ENCODE measurements around the gene NTRK2.

The NTRK2 gene

DNA sequence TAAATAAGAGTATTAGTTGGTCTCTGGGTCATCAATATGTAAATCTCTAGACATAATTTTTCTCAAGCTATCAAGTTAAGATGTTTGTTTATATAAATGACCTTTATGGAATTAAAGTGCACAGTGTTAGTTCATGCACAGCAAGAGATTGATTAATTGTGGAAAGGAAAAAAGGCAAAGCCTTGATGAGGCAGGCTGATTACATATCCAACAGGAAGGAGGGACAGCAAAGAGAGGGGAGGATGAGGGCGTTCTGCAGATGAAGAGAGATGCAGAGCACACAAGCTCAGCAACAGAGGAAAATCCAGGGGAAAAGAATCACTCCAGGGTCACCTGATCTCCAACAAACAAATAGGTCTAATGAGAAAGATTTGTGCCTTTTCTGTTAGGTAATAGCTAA, 16.5 kb downstream of the NTRK2 start:
- DNase-seq = no peak

DNA sequence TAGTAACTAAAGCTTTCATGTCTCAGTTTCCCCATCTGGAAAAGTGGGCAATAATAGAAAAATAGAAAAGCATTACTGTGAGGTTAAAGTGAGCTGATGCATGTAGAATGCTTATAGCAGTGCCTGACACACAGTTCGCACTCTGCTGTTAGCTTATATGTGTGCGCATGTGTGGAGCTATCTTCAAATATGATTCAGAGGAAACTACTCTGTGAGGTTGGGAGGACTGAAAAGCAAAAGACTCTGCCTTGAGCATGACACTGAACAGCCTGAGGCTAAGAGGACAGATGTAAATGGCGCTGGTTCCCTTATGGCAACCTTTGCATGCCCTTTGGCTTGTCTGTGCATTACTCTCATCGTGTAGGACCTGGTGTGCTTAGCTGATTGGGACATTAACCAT, 19.4 kb downstream of the NTRK2 start:
- no peak for DNase-seq

DNA sequence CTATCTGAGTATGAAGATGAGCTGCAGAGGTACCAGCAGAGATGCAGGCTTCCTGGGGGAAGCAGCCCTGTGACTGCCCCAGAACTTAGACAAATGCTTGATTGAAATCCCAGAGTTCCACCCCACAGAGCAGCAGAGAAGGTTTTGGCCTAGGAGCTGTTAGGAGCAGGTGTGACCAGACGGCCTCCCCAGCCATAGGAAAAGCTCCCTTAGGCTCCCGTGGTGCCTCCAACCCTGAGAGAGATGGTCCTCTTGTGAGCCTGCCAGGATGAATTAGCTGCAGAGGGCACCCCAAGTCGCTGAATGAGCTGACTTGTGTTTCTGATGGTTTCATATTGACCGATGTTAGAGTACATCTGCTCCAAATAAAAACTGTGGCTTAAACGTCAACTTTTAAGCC, 22.1 kb downstream of the NTRK2 start:
- no peak for DNase-seq

DNA sequence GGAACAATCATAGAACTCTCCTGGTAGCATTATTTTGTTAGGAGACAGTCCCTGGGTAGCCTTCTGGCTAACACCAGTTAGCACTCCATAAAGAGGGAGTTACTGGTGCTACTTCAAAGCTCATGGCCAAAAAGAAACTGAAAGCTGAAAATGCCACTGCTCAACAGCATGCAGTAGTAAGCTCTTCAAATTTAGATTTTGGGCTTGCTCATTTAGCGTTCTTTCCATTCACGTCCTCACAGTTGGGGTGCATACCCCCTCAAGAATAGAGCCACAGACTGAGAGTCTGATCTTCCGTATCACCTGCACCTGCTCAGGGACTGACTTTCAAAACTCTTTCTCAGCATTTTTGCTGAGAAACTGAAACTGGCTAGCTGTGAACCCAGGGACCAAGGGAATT, 24.7 kb downstream of the NTRK2 start:
- DNase-seq = no peak

DNA sequence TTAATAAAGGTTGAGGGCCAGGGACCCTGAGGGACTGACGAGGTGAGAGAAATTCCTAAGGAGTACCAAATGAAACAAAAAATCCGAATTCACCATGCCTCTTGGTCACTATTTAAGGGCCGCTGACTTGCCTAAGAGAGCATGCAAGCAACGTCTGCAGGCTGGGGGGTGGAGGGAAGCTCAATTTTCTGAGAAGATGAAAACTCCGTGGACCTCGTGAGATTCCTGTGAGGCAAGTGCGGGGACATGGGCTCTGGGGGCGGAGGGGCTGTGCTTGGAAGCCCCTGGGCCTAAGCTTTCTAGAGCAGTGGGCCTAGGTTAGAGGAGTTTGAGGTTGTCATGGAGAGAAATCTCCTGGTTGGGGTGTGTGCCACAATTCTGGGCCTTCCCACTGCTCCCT, 27.5 kb downstream of the NTRK2 start:
- DNase-seq = no peak

DNA sequence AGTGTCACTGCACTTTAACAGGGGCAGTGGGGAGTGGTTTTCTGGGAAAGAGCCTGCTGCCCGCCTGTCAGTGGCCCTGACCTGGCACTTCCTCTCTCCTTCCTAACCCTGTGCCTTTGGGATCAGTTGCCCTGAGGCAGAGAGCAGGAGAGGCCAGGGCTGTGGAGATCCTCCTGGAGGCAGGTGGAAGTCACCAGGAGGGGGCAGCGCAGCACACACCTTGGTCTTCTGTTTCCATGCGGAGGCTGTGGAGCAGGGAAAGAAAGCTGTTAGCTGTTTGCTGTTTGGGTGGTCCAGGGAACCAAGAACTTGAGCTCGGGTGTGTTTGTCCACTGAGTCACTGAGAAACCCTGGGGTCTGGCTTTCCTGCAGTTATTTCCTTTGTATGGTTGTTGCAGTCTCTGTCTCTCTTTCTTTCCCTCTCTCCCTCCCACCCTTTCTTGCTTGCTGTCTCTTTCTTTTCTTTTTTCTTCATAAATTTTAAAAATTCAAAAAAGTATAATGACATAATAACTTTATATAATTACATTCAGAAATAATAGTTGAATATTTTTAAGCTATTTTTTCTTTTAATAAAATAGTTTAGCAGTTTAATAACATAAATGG, 28.1 kb downstream of the NTRK2 start:
- DNase-seq = peak; percentile 12

DNA sequence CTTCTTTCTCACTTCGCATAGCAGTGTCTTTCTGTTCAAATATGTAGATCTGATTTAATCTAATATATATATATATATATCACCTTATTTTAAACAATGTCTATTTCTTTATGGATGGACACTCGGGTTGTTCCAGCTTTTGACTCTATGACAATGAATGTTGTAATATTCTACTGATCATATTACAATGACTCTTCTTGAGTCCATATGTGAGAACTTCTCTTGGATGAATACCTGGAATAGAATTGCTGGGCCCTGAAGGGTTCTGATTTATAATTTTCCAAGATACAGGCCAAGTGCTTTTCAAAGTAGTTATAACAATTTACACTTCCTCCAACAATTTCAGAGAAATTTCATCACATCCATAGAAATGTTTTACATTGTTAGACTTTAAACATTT, 28.8 kb downstream of the NTRK2 start:
- no peak for DNase-seq

DNA sequence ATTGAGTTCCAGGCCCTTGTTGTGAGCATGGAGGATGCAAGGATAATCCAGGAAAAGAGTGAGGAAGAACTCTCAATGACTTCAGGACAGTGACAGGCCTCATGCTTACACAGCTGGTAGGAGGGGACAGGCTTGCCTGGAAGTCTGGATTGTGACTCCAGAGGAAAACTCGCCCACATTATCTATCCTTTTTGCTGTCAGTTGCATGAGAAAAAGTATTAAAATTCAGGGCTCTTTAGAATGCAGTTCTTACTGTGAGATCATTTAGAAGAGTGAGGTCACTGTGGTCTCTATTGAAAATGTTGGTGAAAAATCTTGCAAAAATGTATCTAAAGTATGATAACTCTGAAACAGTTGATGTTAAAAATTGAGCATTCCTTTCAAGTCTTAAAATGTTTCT, 30.5 kb downstream of the NTRK2 start:
- DNase-seq = no peak

DNA sequence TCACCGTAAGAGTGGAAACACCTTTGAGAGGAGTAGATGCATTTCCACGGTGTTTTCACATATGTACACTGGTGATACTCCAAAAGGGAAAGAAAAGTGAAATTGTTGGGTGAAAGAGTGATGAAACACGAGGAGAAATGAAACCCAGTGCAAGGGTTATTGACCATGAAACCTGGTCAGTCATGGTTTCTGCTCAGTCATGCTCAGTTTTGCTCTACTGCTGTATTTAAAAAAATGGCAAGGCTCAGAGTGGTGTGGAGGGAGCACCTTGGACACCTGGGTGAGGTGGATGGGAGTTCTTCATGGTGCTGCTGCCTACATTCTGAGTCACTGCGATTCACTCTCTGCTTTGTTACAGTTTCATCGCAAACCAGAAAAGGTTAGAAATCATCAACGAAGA, 32.3 kb downstream of the NTRK2 start:
- no peak for DNase-seq

DNA sequence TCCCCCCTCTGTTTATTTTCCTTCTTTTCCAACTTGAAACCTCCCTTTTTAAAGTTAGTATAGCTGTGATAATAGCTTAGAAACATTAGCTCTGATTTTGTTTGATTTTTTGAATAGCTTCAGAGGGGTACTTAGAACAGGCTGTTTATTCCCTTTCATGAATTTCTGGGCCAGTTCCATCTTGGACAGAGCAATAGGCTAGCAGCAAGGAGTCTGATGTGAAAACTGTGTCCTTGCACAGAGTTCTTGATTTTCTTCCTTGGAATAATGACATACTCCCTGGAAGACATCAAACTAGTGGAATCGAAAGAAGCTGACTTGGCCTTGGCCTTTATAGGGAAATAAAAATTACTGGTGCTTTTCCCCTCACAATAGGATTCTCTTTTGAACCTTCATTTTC, 32.9 kb downstream of the NTRK2 start:
- no peak for DNase-seq

DNA sequence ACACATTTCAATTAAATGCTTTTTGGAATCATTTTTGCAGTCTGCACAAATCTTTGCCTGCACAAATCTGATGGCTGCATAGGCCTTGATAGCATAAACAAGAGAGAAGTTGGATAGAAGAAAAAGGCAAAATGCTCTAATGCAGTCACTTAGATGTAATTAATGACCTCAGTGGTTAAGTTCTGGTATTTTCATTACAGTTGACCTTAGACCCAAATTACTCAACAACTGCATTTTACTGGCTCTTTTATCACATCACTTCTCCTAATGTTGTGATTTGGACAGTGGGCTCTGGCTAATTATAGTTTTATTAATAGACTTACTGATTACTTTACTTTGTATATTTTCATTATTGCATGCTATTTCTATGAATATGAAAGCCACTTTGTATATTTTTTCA, 34.3 kb downstream of the NTRK2 start:
- DNase-seq = no peak

DNA sequence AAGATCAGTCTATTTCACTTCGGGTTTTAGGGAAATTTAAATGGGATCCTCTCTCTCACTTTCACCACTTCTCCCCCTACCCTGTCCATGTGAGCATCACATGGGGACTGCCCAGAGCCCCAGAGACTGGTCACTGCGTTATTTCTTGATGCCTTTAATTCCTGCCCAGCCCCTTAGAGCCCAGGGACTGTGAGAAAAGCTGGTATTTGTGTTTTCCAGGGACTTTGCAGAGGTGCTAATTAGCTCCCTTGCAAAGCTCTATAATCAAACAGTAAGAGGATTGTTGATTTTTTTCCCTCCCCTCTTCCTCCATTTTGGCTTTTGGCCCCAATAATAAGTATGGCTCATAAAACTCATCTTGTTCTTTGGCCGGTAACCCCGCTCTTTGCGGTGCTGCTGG, 35.6 kb downstream of the NTRK2 start:
- peak; percentile 22 for DNase-seq

DNA sequence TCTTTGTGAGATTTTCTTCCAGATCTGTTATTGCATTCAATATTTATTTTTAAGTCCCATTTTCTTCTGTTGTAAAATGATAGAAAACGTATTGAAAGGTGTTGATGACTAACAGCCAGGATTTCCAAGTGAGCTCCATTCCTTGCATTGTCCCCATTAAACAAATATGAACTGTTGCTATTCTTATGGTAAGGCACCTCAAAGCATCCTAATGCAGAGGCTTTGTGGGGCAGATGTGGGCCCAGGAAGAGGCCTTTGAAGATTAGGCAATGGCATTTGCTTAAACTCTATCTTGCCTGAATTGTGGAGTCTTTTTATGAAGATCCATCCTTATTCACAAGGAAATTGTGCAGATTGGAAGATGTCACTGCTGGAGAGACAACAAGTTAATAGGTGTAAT, 38.9 kb downstream of the NTRK2 start:
- DNase-seq = no peak

DNA sequence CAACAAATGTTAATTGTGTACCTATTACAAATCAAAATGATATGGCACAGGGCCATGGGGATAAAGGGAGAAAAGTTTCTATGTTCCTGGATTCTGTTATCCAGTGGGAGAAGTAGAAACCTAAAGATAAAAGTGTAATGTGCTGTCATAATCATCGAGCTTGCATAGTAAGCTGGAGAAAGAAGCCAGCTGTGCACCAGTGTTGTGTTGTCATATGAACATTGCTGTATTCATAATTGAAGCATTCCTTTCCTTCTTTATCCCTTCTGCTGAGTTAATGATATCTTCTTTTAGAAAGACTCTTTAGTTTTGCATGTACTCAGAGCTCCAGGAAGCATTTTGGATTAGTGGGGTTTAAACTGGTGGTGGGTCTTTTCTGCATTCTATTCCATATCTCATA, 39.5 kb downstream of the NTRK2 start:
- no peak for DNase-seq

DNA sequence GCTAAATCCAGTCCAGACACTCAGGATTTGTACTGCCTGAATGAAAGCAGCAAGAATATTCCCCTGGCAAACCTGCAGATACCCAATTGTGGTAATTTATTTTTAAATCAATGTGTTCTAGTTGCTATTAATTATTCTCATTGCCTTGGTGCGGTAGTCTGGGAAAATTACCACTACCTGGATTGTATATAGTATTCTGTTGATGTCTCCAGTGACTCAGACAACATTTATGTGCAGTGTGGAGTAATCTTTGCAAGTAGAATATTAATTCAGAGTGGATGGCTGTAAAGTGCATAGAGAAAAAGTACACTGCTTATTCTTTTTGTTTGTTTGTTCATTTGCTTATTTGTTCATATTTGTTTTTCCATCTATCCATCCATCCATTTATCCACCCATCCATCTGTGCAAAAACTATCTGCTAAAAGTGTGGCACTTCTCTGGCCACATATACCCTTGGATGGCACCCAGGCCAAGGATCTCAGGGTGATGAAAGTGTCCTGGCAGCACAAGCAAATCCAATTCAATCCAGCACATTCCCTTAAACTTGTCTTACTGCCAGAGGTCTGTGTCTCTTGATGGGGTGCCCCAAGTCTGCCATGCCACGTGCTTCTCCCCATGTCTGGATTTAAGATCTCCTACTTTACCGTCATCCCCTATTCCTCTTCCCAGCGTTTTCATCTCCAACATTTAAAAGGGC, 41.3 kb downstream of the NTRK2 start:
- DNase-seq = no peak

DNA sequence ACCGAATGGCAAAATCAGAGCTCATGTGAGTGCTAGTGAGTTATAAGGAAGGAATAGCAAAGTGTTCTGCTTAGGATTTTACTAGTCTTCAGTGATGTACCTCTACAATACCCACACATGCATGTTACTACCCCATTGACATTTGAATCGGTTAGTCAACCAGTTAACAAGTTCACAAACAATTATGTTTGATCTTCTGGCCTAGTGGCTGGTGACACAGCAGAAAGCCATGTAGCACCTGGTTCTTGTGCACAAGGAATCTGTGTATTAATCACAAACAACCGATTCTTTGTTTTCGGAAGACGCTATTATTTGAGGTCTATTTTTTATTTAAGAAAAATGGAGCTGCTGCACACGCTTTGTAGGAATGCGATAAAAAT, 41.9 kb downstream of the NTRK2 start:
- DNase-seq = no peak

DNA sequence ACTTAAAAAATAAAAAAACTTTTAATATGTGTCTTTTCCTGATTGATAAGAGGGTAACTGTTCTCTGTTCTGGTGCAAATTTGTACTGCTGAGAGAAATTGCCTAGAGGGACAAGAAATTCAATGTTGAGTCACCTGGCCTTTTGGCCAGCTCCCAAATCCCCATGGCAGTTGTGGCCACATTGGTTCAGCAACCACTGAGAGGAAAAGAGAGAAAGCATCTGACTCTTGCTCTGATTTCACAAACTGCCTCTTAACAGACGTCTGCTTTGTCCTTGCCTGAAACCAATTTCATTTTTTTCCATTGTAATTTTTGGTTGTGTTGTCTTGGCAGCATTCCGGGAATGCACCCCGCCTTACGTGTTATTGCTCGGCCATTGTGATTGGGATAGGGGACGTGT, 42.4 kb downstream of the NTRK2 start:
- no peak for DNase-seq

DNA sequence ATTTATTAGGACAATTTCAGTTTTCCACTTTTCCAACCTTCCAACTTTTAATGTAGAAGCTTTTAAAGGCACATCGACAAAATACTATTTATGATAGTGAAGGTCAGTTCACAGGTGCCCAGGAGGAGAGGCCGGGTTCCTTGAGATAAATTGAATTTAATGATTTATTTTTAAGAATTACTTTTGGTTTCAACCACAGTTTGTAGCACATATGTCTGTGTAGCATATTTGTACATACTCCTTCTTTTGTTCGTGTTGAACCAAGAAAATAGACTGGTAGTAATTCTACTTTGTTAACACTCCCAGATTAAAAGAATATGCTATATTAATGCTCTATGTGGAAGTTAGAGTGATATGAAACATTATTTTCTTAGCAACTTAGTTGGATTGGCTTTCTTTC, 46.7 kb downstream of the NTRK2 start:
- no peak for DNase-seq

DNA sequence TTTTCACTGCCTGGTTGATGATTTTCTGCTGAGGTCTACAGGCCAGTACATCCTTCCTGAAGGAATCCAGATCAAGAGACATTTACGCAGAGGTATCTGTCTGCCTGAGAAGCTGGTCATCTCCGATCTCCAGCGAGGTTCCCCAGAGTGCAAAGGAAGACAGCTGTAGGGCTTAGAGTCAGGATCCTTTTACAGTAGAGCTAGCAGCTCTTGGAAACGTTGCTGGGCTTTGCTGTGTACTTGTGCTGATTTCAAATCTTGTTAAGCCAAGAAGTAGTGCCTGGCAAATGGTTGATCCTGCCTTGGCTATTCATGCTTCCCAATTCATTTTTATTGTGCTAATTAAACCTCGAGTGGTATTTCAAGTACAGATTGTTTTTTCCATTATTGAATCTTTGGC, 48.9 kb downstream of the NTRK2 start:
- DNase-seq = no peak

DNA sequence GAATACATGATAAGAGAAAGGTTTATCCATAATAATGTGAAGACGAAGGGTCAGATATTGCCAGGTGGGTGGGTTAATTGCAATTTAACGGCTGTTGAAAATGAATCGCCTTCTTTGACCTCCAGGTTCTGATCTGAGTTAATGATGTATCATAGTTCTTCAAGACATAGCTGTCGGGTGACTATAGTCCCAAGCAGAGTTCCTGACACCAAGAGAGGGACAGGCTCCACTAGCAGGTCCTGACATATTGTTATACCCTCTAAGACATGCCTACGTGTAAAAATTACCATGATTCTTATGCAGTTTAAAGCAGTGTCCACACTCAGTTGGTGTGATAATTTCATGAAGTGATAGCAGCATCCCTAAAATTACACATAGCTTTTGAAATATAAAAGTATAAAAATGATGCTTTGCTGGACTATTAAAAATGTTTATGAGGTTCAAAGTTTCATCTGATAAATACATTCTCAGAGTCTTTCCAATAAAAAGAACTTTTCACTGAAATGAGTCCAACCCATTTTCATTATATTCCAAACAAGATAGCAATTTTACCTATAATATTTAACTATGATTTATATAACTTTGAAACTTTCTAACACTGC, 53.0 kb downstream of the NTRK2 start:
- no peak for DNase-seq

DNA sequence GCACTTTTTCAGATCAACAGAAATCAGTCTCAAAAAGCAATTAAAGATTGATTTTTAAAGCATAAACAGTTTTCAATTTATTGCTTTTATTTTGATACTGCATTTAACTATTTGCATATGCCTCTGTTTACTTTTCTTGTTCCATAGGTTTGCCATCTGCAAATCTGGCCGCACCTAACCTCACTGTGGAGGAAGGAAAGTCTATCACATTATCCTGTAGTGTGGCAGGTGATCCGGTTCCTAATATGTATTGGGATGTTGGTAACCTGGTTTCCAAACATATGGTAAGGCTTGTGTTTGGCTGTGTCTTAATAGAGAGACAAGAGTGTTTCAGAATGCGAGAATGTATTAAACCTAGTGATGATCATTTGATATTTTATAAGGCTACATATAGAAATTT, 53.9 kb downstream of the NTRK2 start:
- DNase-seq = no peak

DNA sequence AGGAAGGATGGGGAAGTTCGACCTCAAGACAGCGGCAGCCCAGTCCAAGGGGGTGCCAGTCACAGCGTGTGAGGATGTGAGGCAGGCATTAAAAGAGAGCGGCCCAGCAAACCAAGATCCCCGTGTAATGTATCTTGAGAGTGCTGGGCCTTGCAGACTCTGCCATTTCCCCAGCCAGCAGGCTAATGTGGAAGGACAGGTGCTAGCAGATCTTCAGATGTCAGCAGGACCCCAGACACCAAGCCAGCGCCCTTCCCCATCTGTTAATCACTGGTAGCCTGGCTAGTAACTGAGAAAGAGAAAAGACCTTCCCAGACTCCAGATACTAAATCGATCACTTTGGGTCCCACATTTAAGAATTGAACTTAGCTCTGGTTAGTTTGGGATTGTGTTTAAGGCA, 62.2 kb downstream of the NTRK2 start:
- DNase-seq = no peak

DNA sequence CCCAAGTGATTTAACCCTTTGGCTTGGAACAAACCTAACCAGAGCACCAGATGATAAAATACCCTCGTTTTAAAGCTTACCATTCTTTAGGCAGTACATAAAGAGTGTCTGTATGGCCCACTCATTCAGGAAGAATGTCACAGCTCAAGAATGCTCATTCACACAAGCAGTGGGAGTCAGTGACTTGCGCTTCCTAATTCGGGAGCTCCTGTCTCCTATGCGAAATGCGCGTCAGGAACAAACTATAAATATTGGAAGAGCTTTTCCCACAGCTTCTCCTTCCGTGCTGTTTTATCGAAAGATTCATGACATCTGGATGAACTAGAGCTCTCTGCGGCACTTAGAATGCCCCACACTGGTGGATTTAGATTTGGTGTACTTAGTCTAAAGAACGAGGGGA, 66.6 kb downstream of the NTRK2 start:
- no peak for DNase-seq

DNA sequence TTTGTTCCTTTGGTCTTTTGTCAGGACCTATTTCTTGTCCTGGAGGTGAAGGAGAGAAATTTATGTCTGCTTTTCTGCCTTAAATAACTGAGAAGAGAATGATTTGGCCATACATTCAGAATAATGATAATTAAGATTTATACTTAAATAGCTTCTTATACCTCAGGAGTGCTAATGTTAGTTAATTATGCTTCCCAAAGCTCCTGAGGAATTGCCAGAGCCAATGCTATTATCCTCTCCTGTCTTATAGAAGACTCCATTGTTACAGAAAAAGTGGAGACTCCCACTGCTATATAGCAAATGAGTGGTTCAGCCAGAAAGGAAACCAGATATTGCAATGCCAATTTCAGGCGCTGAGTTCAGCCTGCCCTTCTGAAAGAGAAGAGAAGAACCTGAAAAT, 67.0 kb downstream of the NTRK2 start:
- no peak for DNase-seq

DNA sequence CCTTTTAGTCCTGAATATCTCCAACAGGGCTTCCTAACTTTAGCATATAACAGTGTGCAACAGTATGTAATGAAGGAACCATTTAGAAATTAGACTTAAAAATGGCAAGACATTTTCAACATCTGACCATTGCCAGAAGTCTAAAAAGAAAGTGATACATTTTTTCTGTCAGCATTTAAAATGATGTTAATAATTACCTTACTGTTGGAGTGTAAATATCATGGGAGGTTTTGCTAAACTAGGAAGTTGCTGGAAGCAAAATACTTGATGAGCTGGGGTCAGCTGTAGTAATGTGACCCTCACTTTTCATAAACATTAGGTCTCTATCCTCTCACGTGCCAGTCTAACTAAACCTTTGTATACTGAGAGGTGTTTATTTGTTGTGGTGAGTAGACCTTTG, 68.8 kb downstream of the NTRK2 start:
- DNase-seq = no peak

Data from NCI-H2227 treated with DMSO at 0.1 percent for 48 hours (cell line).